ENCODE data around the gene SUMF1.

Gene SUMF1

GRCh38 chr3:4426261-4426781 lies 40.7 kb downstream of the SUMF1 start:
- TF ChIP-seq EZH2phosphoT487 (IDR thresholded peaks at IDR 0.05; ENCODE audit: low read length), result no peak
- TF ChIP-seq EZH2 (optimal IDR thresholded peaks at IDR 0.05; ENCODE audit: low read depth, low read length), result no peak
- TF ChIP-seq CTCF (IDR thresholded peaks at IDR 0.05; ENCODE audit: low read length), result no peak
- Histone ChIP-seq H3K4me3 (ENCODE audit: low read length) (no peak overlapping the region), H4K20me1 (ENCODE audit: insufficient read depth, low read length) (no peaks in the 10 kb centered on the region), H3K27ac (ENCODE audit: low read length) (no peak overlapping the region), H3K79me2 (ENCODE audit: low read length) (no peaks in the 10 kb centered on the region), H3K9me3 (replicated peaks; ENCODE audit: insufficient read depth, low read length) (no peaks in the 10 kb centered on the region), H3F3A (ENCODE audit: insufficient read depth, low read length) (no peaks in the 10 kb centered on the region), H3K27me3 (replicated peaks; ENCODE audit: insufficient read depth, low read length) (no peaks in the 10 kb centered on the region), H3K9ac (ENCODE audit: low read length) (no peak overlapping the region), H3K4me2 (ENCODE audit: low read depth, low read length) (no peak overlapping the region), H3K9me2 (replicated peaks; ENCODE audit: insufficient read depth, low read length) (no peaks in the 10 kb centered on the region), H3K36me3 (replicated peaks; ENCODE audit: insufficient read depth, low read length) (no peaks in the 10 kb centered on the region), H2AFZ (ENCODE audit: low read length) (no peak overlapping the region), H3K4me1 (ENCODE audit: low read length) (no peaks in the 10 kb centered on the region)
- DNase-seq, result no peak

GRCh38 chr3:4425707-4426106 lies 41.4 kb downstream of the SUMF1 start:
- H3K4me1 ChIP-seq (ENCODE audit: low read length), result no peaks in the 10 kb centered on the region
- H3K27ac ChIP-seq (ENCODE audit: low read length), result no peak overlapping the region
- TF ChIP-seq EZH2phosphoT487 (IDR thresholded peaks at IDR 0.05; ENCODE audit: low read length) (no peak), EZH2 (optimal IDR thresholded peaks at IDR 0.05; ENCODE audit: low read depth, low read length) (no peak), CTCF (IDR thresholded peaks at IDR 0.05; ENCODE audit: low read length) (no peak)
- no peaks in the 10 kb centered on the region for H3K36me3 ChIP-seq (replicated peaks; ENCODE audit: insufficient read depth, low read length)
- H3K27me3 ChIP-seq (replicated peaks; ENCODE audit: insufficient read depth, low read length), result no peaks in the 10 kb centered on the region
- no peak overlapping the region for H3K4me3 ChIP-seq (ENCODE audit: low read length)
- H3K9me3 ChIP-seq (replicated peaks; ENCODE audit: insufficient read depth, low read length), result no peaks in the 10 kb centered on the region
- H3K9ac ChIP-seq (ENCODE audit: low read length), result no peak overlapping the region
- no peak overlapping the region for H2AFZ ChIP-seq (ENCODE audit: low read length)
- no peaks in the 10 kb centered on the region for H3K9me2 ChIP-seq (replicated peaks; ENCODE audit: insufficient read depth, low read length)
- H3F3A ChIP-seq (ENCODE audit: insufficient read depth, low read length), result no peaks in the 10 kb centered on the region
- no peak for DNase-seq
- H3K4me2 ChIP-seq (ENCODE audit: low read depth, low read length), result no peak overlapping the region
- H4K20me1 ChIP-seq (ENCODE audit: insufficient read depth, low read length), result no peaks in the 10 kb centered on the region
- no peaks in the 10 kb centered on the region for H3K79me2 ChIP-seq (ENCODE audit: low read length)

GRCh38 chr3:4425055-4425454 lies 42.0 kb downstream of the SUMF1 start:
- Histone ChIP-seq H4K20me1 (ENCODE audit: insufficient read depth, low read length) (no peaks in the 10 kb centered on the region), H3K36me3 (replicated peaks; ENCODE audit: insufficient read depth, low read length) (no peaks in the 10 kb centered on the region), H3K79me2 (ENCODE audit: low read length) (no peaks in the 10 kb centered on the region), H3K4me3 (ENCODE audit: low read length) (no peak overlapping the region), H3F3A (ENCODE audit: insufficient read depth, low read length) (no peaks in the 10 kb centered on the region), H2AFZ (ENCODE audit: low read length) (no peak overlapping the region), H3K27me3 (replicated peaks; ENCODE audit: insufficient read depth, low read length) (no peaks in the 10 kb centered on the region), H3K4me2 (ENCODE audit: low read depth, low read length) (no peak overlapping the region), H3K9me3 (replicated peaks; ENCODE audit: insufficient read depth, low read length) (no peaks in the 10 kb centered on the region), H3K4me1 (ENCODE audit: low read length) (no peaks in the 10 kb centered on the region), H3K9ac (ENCODE audit: low read length) (no peak overlapping the region), H3K27ac (ENCODE audit: low read length) (no peak overlapping the region), H3K9me2 (replicated peaks; ENCODE audit: insufficient read depth, low read length) (no peaks in the 10 kb centered on the region)
- no peak for TF ChIP-seq EZH2phosphoT487 (IDR thresholded peaks at IDR 0.05; ENCODE audit: low read length)
- no peak for TF ChIP-seq EZH2 (optimal IDR thresholded peaks at IDR 0.05; ENCODE audit: low read depth, low read length)
- TF ChIP-seq CTCF (IDR thresholded peaks at IDR 0.05; ENCODE audit: low read length), result no peak
- no peak for DNase-seq
